Fibroblast of pulmonary artery (primary cell): ENCODE measurements around the gene GABRB1.
"Not testable (repeated sequence)": the region's sequence is repeated elsewhere in the genome, so short reads cannot be mapped to it uniquely, and the experiment has no call there.

Experiments used
- DNase-seq: peaks from one replicate; pipeline ENCODE4 v3.0.0-alpha.2; 2010; ENCODE audit warnings: low read depth
- H3K4me3 ChIP-seq: replicated peaks from 2 replicates; pipeline ENCODE4 v1.5.1; 2011; ENCODE audit warnings: low read depth, mild to moderate bottlenecking, control low read depth, low read length, moderate library complexity
- TF ChIP-seq, protein P1 (sequence below): IDR thresholded peaks from 2 replicates; pipeline ENCODE4 v1.5.1; 2011; ENCODE audit warnings: mild to moderate bottlenecking, control low read depth, low read length, inconsistent platforms; ENCODE audit errors: missing control alignments

Gene GABRB1

DNA sequence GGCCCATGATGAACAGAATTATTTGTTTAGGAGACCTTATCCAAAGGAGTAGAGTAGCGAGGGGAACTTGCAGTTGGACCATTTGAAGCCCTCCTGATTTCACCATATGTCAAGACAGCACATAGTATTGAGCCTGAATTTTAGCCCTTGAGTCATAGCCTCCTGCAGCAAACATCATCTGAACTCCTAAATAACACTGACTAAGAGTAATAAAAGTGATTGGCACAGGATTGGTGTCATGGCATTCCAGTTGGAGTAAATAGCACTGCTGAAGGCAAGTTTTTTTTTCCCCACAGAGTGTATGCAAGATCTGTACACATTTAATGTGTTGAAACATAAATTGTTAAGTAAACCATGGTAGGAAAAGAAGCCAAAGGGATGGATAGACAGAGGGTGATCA lies 343.1 kb downstream of the GABRB1 start:
- no peak overlapping the region for H3K4me3 ChIP-seq
- DNase-seq = peak; percentile 17
- TF ChIP-seq, protein P1, sequence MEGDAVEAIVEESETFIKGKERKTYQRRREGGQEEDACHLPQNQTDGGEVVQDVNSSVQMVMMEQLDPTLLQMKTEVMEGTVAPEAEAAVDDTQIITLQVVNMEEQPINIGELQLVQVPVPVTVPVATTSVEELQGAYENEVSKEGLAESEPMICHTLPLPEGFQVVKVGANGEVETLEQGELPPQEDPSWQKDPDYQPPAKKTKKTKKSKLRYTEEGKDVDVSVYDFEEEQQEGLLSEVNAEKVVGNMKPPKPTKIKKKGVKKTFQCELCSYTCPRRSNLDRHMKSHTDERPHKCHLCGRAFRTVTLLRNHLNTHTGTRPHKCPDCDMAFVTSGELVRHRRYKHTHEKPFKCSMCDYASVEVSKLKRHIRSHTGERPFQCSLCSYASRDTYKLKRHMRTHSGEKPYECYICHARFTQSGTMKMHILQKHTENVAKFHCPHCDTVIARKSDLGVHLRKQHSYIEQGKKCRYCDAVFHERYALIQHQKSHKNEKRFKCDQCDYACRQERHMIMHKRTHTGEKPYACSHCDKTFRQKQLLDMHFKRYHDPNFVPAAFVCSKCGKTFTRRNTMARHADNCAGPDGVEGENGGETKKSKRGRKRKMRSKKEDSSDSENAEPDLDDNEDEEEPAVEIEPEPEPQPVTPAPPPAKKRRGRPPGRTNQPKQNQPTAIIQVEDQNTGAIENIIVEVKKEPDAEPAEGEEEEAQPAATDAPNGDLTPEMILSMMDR = no peak

DNA sequence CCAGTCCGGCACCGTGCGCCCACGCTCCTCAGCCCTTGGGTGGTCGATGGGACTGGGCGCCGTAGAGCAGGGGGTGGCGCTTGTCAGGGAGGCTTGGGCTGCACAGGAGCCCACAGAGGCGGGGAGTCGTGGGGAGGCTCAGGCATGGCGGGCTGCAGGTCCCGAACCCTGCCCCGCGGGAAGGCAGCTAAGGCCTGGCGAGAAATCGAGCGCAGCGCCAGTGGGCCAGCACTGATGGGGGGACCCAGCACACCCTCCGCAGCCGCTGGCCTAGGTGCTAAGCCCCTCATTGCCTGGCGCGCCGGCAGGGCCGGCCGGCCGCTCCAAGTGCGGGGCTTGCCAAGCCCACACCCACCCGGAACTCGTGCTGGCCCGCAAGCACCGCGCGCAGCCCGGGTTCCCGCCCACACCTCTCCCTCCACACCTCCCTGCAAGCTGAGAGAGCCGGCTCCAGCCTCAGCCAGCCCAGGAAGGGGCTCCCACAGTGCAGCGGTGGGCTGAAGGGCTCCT lies 346.7 kb downstream of the GABRB1 start:
- not testable (repeated sequence) for H3K4me3 ChIP-seq, DNase-seq

DNA sequence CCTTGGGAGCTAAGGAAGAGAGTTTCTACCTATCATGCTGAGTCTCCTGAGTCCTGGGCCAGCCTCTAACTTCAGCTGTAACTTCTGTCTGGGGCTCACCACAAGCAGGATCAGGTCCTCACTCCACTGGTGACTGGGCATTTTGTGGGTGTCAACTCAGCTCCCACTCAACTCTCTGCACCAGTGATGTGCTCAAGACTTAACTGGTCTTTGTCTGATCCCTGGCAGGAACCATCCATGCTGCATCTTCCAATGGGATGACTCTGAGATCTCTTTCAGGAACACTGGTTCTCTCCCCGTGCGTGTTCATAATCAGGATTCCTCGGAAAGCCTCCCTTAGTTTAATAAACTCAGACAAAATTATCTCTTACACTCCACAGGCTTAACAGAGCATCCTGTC lies 349.8 kb downstream of the GABRB1 start:
- no peak overlapping the region for H3K4me3 ChIP-seq
- TF ChIP-seq, protein P1 = no peak

DNA sequence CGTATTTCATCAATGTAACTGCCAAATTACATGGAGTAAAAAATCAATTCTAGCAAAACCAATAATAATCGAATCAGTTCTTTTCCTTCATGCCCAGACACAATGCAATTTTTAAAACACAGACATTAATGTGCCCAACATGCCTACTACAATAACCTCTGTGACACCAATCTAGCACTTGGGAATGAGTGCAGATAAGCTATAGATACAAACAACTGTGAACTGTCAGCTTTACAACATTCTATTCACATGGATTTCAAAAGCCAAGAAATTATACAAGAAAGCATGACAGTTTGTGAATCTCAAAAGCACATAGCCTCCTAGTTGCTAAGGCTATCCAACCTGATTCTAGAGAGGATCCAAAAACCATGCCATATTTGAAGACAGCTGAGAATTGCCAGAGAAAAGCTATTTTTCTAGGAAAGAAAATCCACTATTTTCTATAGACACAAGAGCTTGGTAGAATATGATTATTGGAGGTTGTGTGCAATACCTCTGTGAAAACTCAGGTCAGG lies 351.5 kb downstream of the GABRB1 start:
- DNase-seq = no peak
- TF ChIP-seq, protein P1 = no peak
- H3K4me3 ChIP-seq = no peak overlapping the region

More for the DNA sequence above, 349.8 kb downstream of the GABRB1 start:
- DNase-seq = no peak

DNA sequence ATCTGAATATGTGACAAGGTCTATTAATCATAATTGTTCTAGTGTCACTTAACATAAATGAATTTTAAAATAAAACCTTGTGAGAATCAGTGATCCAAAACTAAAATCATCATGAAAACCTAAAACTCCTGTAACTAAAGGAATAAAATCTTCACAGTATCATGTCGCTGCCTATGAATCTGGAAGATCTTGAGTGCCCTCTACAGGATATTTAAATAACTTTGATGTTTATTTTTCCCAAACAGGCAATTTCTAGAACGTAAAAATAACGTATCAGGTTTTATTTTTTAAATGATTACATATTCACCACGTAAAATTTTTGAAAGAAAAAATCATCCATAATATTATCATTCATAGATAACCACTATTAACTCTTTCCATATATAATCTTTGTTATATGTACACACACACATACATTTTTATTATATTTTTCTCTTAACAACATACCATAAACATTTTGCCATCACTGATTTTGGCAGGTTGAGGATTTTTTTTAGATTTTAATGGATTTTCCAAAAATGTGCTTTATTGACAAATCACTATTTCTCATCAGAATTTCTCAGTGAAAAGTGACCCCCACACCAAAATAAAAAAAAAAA lies 352.6 kb downstream of the GABRB1 start:
- DNase-seq = peak; percentile 64
- TF ChIP-seq, protein P1 = peak; percentile 51
- H3K4me3 ChIP-seq = no peak overlapping the region

DNA sequence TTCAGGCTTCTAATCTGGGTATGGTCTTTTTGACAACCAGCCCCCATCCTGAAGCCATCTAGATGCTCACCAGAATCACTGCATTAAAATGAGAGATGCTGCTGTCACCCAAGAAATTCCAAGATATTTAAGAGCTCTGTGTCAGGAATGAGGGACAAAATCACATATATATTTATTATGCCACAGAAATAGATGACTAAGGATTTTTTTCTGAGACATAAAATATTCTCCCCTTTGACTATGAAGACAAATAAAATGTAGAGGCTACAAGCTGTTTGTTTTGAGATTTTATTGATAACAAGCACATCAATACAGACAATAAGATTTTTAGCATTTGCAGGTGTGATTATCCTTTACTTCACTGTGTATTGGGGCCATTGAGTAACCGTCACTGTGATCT lies 354.8 kb downstream of the GABRB1 start:
- no peak overlapping the region for H3K4me3 ChIP-seq
- DNase-seq = no peak
- TF ChIP-seq, protein P1 = no peak

DNA sequence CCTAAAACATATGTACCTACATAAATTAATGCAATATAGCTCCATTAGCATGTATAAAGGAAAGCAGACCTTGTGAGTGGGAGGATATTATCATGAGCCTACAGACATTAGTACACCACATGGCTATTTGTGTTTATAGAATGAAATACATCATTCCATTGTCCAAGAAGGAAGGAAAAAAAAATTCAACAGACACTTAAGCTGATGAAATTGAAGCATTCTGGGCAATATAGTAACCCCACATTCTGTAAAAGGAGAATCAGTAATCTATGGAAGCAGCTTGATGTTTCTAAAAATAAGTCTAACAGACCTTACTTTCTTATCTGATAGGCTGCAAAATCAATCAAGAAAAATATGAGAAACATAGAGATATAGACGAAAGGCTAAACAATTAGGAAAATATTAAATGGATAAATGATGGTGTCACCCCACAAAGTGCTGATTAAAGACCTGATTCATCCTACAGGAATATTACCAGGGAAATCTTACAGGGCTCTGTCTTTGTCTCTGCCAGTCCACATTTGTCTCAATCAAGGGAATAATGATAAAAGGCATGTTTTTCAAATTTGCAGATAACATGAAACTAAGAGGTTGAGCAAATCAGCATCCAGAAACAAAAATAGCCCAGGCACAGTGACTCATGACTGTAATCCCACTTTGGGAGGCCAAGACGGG lies 355.3 kb downstream of the GABRB1 start:
- no peak overlapping the region for H3K4me3 ChIP-seq
- DNase-seq = peak; percentile 16
- TF ChIP-seq, protein P1 = no peak
